Measurements from ENCODE around the gene LNX2. TPM values are rescaled to one million over a fixed set of nuclear protein-coding genes. Genes with fewer than 3 reads are reported as not detected.

Gene LNX2
- total and polyA plus RNA-seq, 2 of the 4 experiments (the other 2 are of a cell fraction) = 3.1 to 7.2 TPM

- no peak for DNase-seq
- no peak overlapping the region for H2AK5ac ChIP-seq (ENCODE audit: low read depth, low read length)
- no peak overlapping the region for H2AFZ ChIP-seq (replicated peaks; ENCODE audit: low read length, poor library complexity)
- no peak overlapping the region for H2BK15ac ChIP-seq (ENCODE audit: low read depth, low read length)
- H2BK5ac ChIP-seq (ENCODE audit: low read depth, low read length, poor library complexity, severe bottlenecking) = no peak overlapping the region
- H2AK9ac ChIP-seq (replicated peaks; ENCODE audit: low read depth, low read length, poor library complexity) = no peak overlapping the region
- TF ChIP-seq MAFK (IDR thresholded peaks at IDR 0.05; ENCODE audit: low read depth, low read length) (no peak), USF2 (IDR thresholded peaks at IDR 0.05; ENCODE audit: low read depth, low read length) (no peak), MAZ (IDR thresholded peaks at IDR 0.05; ENCODE audit: borderline replicate concordance, low read depth, low read length) (no peak), RAD21 (IDR thresholded peaks at IDR 0.05; ENCODE audit: low read length) (no peak), FOS (IDR thresholded peaks at IDR 0.05; ENCODE audit: low read depth, low read length) (no peak), RFX5 (IDR thresholded peaks at IDR 0.05; ENCODE audit: low read depth, low read length) (no peak), CHD1 (IDR thresholded peaks at IDR 0.05; ENCODE audit: low read depth, low read length) (no peak), POLR2A (IDR thresholded peaks at IDR 0.05; ENCODE audit: low read depth, low read length) (no peak), NFE2L2 (IDR thresholded peaks at IDR 0.05; ENCODE audit: low read depth, low read length) (no peak), CEBPB (IDR thresholded peaks at IDR 0.05; ENCODE audit: low read depth, low read length) (no peak)
- no peak for ATAC-seq (ENCODE audit: low read depth)
- H3K14ac ChIP-seq (replicated peaks; ENCODE audit: low read depth, low read length) = no peak overlapping the region
- H4K20me1 ChIP-seq (ENCODE audit: insufficient read depth, low read length) = peaks cover 13% of the 10 kb centered on the region; the same call in 1 of the 2 replicates
- intact Hi-C loops (cut with micrococcal nuclease) (loop anchor here (1.0 to 10.0 kb wide), 2 partner anchors 174 to 248 kb away; no protein-coding TSS in a partner anchor), dilution Hi-C loops (cut with HindIII; ENCODE audit: low sequenced_read_pairs, unreplicated experiment) (no loop called here), in situ Hi-C loops (cut with MboI; ENCODE audit: low sequenced_read_pairs) (loop anchor here (25.0 kb wide), 1 partner anchor 636 kb away; no protein-coding TSS in a partner anchor)
- TSS peak; percentile 39 for BruUV-seq (replicated peaks)
- H4K8ac ChIP-seq (ENCODE audit: low read depth in 2 of 2, low read length in 2 of 2) = no peak overlapping the region
- no peak overlapping the region for H3K18ac ChIP-seq (ENCODE audit: low read depth, low read length)
- H4K5ac ChIP-seq (ENCODE audit: low read depth, low read length) = no peak overlapping the region
- POLR2A ChIA-PET (ENCODE audit: unreplicated experiment) = no interaction called here
- WGBS, 2 experiments (ENCODE audit: extremely low coverage in 2 of 2, insufficient read length in 1 of 2) = 95% methylated on average over 6 of the region's 7 CpGs; no CpG with 5 or more reads in 1 of the 2 experiments
- H3K4me2 ChIP-seq (ENCODE audit: low read depth, low read length) = peak overlapping the region; percentile 98; the same call in 1 of the 2 replicates
- H3K56ac ChIP-seq (ENCODE audit: extremely low read depth, insufficient read depth, low read length) = no peak overlapping the region
- H3K9ac ChIP-seq (ENCODE audit: low read depth, low read length) = no peak overlapping the region
- no peak overlapping the region for H3K27ac ChIP-seq (ENCODE audit: insufficient read depth, low read length)
- H3K4ac ChIP-seq (ENCODE audit: low read depth, low read length) = no peak overlapping the region
- H4K91ac ChIP-seq (ENCODE audit: insufficient read depth, low read depth, low read length) = no peak overlapping the region
- H3K23ac ChIP-seq (ENCODE audit: low read depth, low read length) = no peak overlapping the region
- H3K4me1 ChIP-seq (ENCODE audit: control insufficient read depth, insufficient read depth, low read length) = no peaks in the 10 kb centered on the region
- no peak overlapping the region for H2BK20ac ChIP-seq (ENCODE audit: low read depth, low read length)
- CTCF ChIA-PET = no interaction called here
- H2BK120ac ChIP-seq (ENCODE audit: low read depth, low read length) = no peak overlapping the region
- H3K9me1 ChIP-seq (ENCODE audit: insufficient read depth, low read length) = peaks cover 12% of the 10 kb centered on the region
- H3K9me3 ChIP-seq (ENCODE audit: control insufficient read depth, insufficient read depth, low read length) = no peaks in the 10 kb centered on the region
- H3K36me3 ChIP-seq (ENCODE audit: control insufficient read depth, insufficient read depth, low read length) = peaks cover 7% of the 10 kb centered on the region; the same call in 1 of the 2 replicates
- H3K27me3 ChIP-seq (ENCODE audit: control insufficient read depth, insufficient read depth, low read length) = no peaks in the 10 kb centered on the region
- H3K79me1 ChIP-seq (ENCODE audit: low read depth in 1 of 2, low read length in 2 of 2) = peaks cover 56 to 72% of the 10 kb centered on the region in 2 experiments
- H3K4me3 ChIP-seq (ENCODE audit: insufficient read depth, low read depth, low read length) = no peak overlapping the region
Measured at GRCh38 chr13:27622881-27623280, 2.6 kb upstream of the LNX2 start.
